HepG2 (cell line): ENCODE data around the gene SERPINB10. TPM values are rescaled to one million over a fixed set of nuclear protein-coding genes. Genes with fewer than 3 reads are reported as not detected.

Experiments
- ATAC-seq: fragments of 200-7000 bp; cut with Tn5 transposase; 3 replicates; pipeline ENCODE4 v1.9.1; 2020; ENCODE audit warnings: mild to moderate bottlenecking, moderate library complexity
- BruUV-seq: library from RNA; stranded (reverse); fragments of 400-500 nt; replicated peaks from 2 replicates; lab custom pipeline; 2021; lab: Mats Ljungman, UMichigan
- CTCF ChIA-PET: fragments of 300-600 bp; formaldehyde crosslinking; extraction: SDS; loops from one replicate; lab custom pipeline; 2021; ENCODE audit warnings: low total read pairs, inconsistent platforms, low intra/inter-chr PET ratio; lab: Yijun Ruan, JAX
- POLR2A ChIA-PET: fragments of 350-600 bp; sonication (Branson Sonifier 250); formaldehyde crosslinking; loops from one replicate; lab custom pipeline; 2020; ENCODE audit warnings: antibody characterized with exemption, inconsistent platforms; lab: Yijun Ruan, JAX
- DNase-seq: peaks from one replicate; pipeline ENCODE4 v3.0.0-alpha.2; 2015; ENCODE audit warnings: low spot score
- FAIRE-seq: peaks from 3 replicates; lab custom pipeline; 2011; peaks lifted over from hg19 to GRCh38; lab: Jason Lieb, UNC
- H2AFZ ChIP-seq: one replicate; pipeline ENCODE4 v1.6.1; 2011; ENCODE audit warnings: low read length, inconsistent platforms
- H3K27ac ChIP-seq: fragments of 300-600 bp; 3 replicates; pipeline ENCODE4 v1.8.0; 2011; ENCODE audit warnings: mixed run types, mild to moderate bottlenecking, mixed read lengths, low read length, inconsistent platforms; ENCODE audit not compliant: insufficient read depth; ENCODE audit errors: extremely low read length
- H3K27me3 ChIP-seq, 2 experiments: fragments of 200-600 bp in 1 of 2; 2 replicates in 1 of 2; 3 replicates in 1 of 2; pipeline versions ENCODE4 v1.6.0 to v1.8.0; 2011; ENCODE audit warnings: low read length in 2 of 2, mild to moderate bottlenecking in 2 of 2, moderate library complexity in 2 of 2, inconsistent platforms in 1 of 2; ENCODE audit not compliant: insufficient read depth in 2 of 2, control insufficient read depth in 1 of 2
- H3K36me3 ChIP-seq, 2 experiments: fragments of 200-600 bp in 1 of 2; replicated peaks in 1 of 2; 2 replicates in 1 of 2; 3 replicates in 1 of 2; pipeline versions ENCODE4 v1.5.1 to v1.8.0; 2011; ENCODE audit warnings: low read length in 2 of 2, inconsistent platforms in 1 of 2; ENCODE audit not compliant: insufficient read depth in 2 of 2, control insufficient read depth in 1 of 2
- H3K4me1 ChIP-seq: 2 replicates; pipeline ENCODE4 v1.5.1; 2012; ENCODE audit warnings: low read length, inconsistent platforms; ENCODE audit not compliant: insufficient read depth
- H3K4me2 ChIP-seq: 2 replicates; pipeline ENCODE4 v1.6.0; 2011; ENCODE audit warnings: low read depth, low read length, inconsistent platforms
- H3K4me3 ChIP-seq, 3 experiments: fragments of 200-600 bp in 1 of 3; sonication (generic), shearing (Covaris generic) in 1 of 3; replicated peaks in 1 of 3; 2 replicates each; pipeline ENCODE4 v1.5.1; 2011 to 2016; ENCODE audit warnings: low read length in 3 of 3, inconsistent platforms in 2 of 3, low read depth in 2 of 3, mild to moderate bottlenecking in 2 of 3, control low read depth in 1 of 3, mixed read lengths in 1 of 3; ENCODE audit not compliant: insufficient read depth in 1 of 3
- H3K79me2 ChIP-seq: one replicate; pipeline ENCODE4 v1.6.1; 2011; ENCODE audit warnings: low read length, inconsistent platforms; ENCODE audit not compliant: insufficient read depth
- H3K9ac ChIP-seq: 2 replicates; pipeline ENCODE4 v1.6.0; 2011; ENCODE audit warnings: mild to moderate bottlenecking, low read depth, low read length, inconsistent platforms; ENCODE audit not compliant: insufficient read depth
- H3K9me3 ChIP-seq: 2 replicates; pipeline ENCODE4 v1.5.1; 2012; ENCODE audit warnings: mild to moderate bottlenecking, low read length
- H4K20me1 ChIP-seq: 2 replicates; pipeline ENCODE4 v1.6.0; 2011; ENCODE audit warnings: inconsistent platforms, mild to moderate bottlenecking, low read length, moderate library complexity; ENCODE audit not compliant: insufficient read depth
- GABPA ChIP-seq, 2 experiments: IDR thresholded peaks; 2 replicates each; pipeline ENCODE4 v1.6.1; 2011 to 2016; ENCODE audit warnings: low read depth in 2 of 2, low read length in 1 of 2, missing biosample characterization in 1 of 2, missing genetic modification characterization in 1 of 2
- PCBP1 ChIP-seq: fragments of 200-400 bp; formaldehyde crosslinking; IDR thresholded peaks from 2 replicates; pipeline ENCODE4 v1.6.1; 2017; ENCODE audit warnings: mild to moderate bottlenecking, low read depth, low read length, borderline replicate concordance
- THAP7 ChIP-seq: sonication (generic); formaldehyde crosslinking; IDR thresholded peaks from 2 replicates; pipeline ENCODE4 v1.8.1; 2023; ENCODE audit warnings: mild to moderate bottlenecking, missing genetic modification reagents
- ZBTB25 ChIP-seq: IDR thresholded peaks from 2 replicates; pipeline ENCODE4 v1.6.1; 2018; ENCODE audit warnings: missing genetic modification reagents
- ZGPAT ChIP-seq: IDR thresholded peaks from 2 replicates; pipeline ENCODE4 v1.6.1; 2016; ENCODE audit warnings: mild to moderate bottlenecking
- ZNF230 ChIP-seq: sonication (generic); formaldehyde crosslinking; IDR thresholded peaks from 2 replicates; pipeline ENCODE4 v1.4.0; 2020; ENCODE audit warnings: mild to moderate bottlenecking, missing genetic modification reagents
- ZNF496 ChIP-seq: sonication (generic); formaldehyde crosslinking; IDR thresholded peaks from 2 replicates; pipeline ENCODE4 v1.8.1; 2023; ENCODE audit warnings: mild to moderate bottlenecking, moderate library complexity, missing genetic modification reagents; ENCODE audit not compliant: insufficient replicate concordance
- ZNF503 ChIP-seq: sonication (generic); formaldehyde crosslinking; IDR thresholded peaks from 2 replicates; pipeline ENCODE4 v1.4.0; 2020; ENCODE audit warnings: missing genetic modification reagents
- ZNF646 ChIP-seq: sonication (generic); formaldehyde crosslinking; IDR thresholded peaks from 2 replicates; pipeline ENCODE4 v1.9.0; 2021; ENCODE audit warnings: mild to moderate bottlenecking, missing genetic modification reagents
- WGBS: methylation state at CpG from one replicate; pipeline ENCODE4 v1.1.6; 2017; ENCODE audit warnings: low lambda C conversion rate; 5-methylcytosine and 5-hydroxymethylcytosine counted together
- in situ Hi-C: cut with HindIII; loops from 2 replicates; pipeline ENCODE4 v1.10.0; 2017; ENCODE audit warnings: low pct_unique_long_range_greater_than_20kb; ENCODE audit not compliant: extremely low pct_ligation_motif_present
- intact Hi-C: fragments of 100-400 bp; cut with micrococcal nuclease; formaldehyde crosslinking; loops from one replicate; pipeline ENCODE4 v1.10.0; 2022; ENCODE audit not compliant: unreplicated experiment
- polyA plus RNA-seq, 8 experiments: library from polyadenylated mRNA; depleted of rRNA in 3 of 8; stranded (reverse) in 7 of 8; unstranded in 1 of 8; fragments of >200 nt; fragmentation: Illumina TruSeq in 4 of 8; extraction: Trizol in 4 of 8; gene quantifications; 2 replicates each; pipeline versions ENCODE4 v1.2.1 to v1.2.3, GENCODE V29; 2011 to 2016; ENCODE audit warnings: low read depth in 4 of 8, missing spikeins in 1 of 8, mixed read lengths in 1 of 8; ENCODE audit not compliant: insufficient read depth in 1 of 8
- total RNA-seq, 5 experiments: library from RNA; depleted of rRNA; stranded (reverse); fragments of >200 nt; fragmentation: Illumina TruSeq; extraction: Trizol; gene quantifications; 2 replicates each; pipeline ENCODE4 v1.2.3, GENCODE V29; 2016; ENCODE audit warnings: low read depth in 1 of 5

The SERPINB10 gene
- total and polyA plus RNA-seq, 2 of the 13 experiments (the other 11 are each of a cell fraction or from before 2014, with no cell fraction given) = not detected

- WGBS = 1% methylated on average over 3 of the region's 3 CpGs
- no peak for ATAC-seq
- H3K79me2 ChIP-seq = no peaks in the 10 kb centered on the region
- H3K27ac ChIP-seq = no peak overlapping the region
- no peaks in the 10 kb centered on the region for H3K36me3 ChIP-seq
- ChIA-PET CTCF (no interaction called here), POLR2A (no interaction called here)
- in situ Hi-C loops (no loop called here), intact Hi-C loops (no loop called here)
- no peaks in the 10 kb centered on the region for H3K9me3 ChIP-seq
- no peak overlapping the region for H3K9ac ChIP-seq
- no peaks in the 10 kb centered on the region for H4K20me1 ChIP-seq
- no peak overlapping the region for H3K4me2 ChIP-seq
- BruUV-seq = no TSS peak
- no peaks in the 10 kb centered on the region for H3K4me1 ChIP-seq
- no peak overlapping the region for H2AFZ ChIP-seq
- H3K4me3 ChIP-seq = no peak overlapping the region
- no peak for DNase-seq
- no peak for FAIRE-seq
- no peaks in the 10 kb centered on the region for H3K27me3 ChIP-seq
- TF ChIP-seq ZNF646 (CRISPR knock-in tag) = no peak
- TF ChIP-seq ZBTB25 (CRISPR knock-in tag) = no peak
- TF ChIP-seq ZNF496 = no peak
- TF ChIP-seq PCBP1 = no peak
- TF ChIP-seq ZNF503 (CRISPR knock-in tag) = no peak
- no peak for TF ChIP-seq ZNF230 (CRISPR knock-in tag)
- no peak for TF ChIP-seq ZGPAT (CRISPR knock-in tag)
- no peak for TF ChIP-seq GABPA (IDR thresholded peaks at IDR 0.05; ENCODE audit: low read depth, low read length)
- TF ChIP-seq GABPA (CRISPR knock-in tag; IDR thresholded peaks at IDR 0.05; ENCODE audit: low read depth) = no peak
- no peak for TF ChIP-seq THAP7 (CRISPR knock-in tag)
Observed at GRCh38 chr18:63947051-63947790, 39.5 kb downstream of the SERPINB10 start.
